ENCODE data around the gene OPCML. TPM values are rescaled to one million over a fixed set of nuclear protein-coding genes. Genes with fewer than 3 reads are reported as not detected.

The OPCML gene
- total and polyA plus RNA-seq, 2 experiments from 2014 or later = 1.2 to 4.4 TPM

- no peak overlapping the region for H3K4me3 ChIP-seq
- H4K20me1 ChIP-seq (replicated peaks; ENCODE audit: insufficient read depth) = no peaks in the 10 kb centered on the region
- H3K4me1 ChIP-seq (ENCODE audit: insufficient read depth) = 0 out of 2 replicates have a peak, but pooled peaks cover 6% of the 10 kb centered on the region
- H3K27ac ChIP-seq (ENCODE audit: low read depth) = no peak overlapping the region
- Mint-ChIP-seq H3K9me3 (no peaks in the 10 kb centered on the region; the same call in 2 of the 3 replicates), H3K27me3 (ENCODE audit: insufficient read depth, low read depth, poor library complexity) (peaks cover 5% of the 10 kb centered on the region), H3K27ac (no peak overlapping the region), H3K36me3 (ENCODE audit: low read depth) (peaks cover 7% of the 10 kb centered on the region; the same call in 2 of the 3 replicates), H3K4me1 (peaks cover 6% of the 10 kb centered on the region; the same call in 1 of the 3 replicates), H3K4me3 (no peak overlapping the region)
- ATAC-seq (peak; percentile 83), DNase-seq (ENCODE audit: low spot score) (peak; percentile 75)
- H3K27me3 ChIP-seq (ENCODE audit: insufficient read depth) = no peaks in the 10 kb centered on the region
- H3K79me2 ChIP-seq (replicated peaks; ENCODE audit: insufficient read depth) = no peaks in the 10 kb centered on the region
- no peaks in the 10 kb centered on the region for H3K36me3 ChIP-seq (ENCODE audit: insufficient read depth)
- H3K9me2 ChIP-seq (ENCODE audit: insufficient read depth) = no peaks in the 10 kb centered on the region
- TF ChIP-seq NANOG (IDR thresholded peaks at IDR 0.05; ENCODE audit: borderline replicate concordance) (no peak), JUNB (IDR thresholded peaks at IDR 0.05; ENCODE audit: unreplicated experiment) (no peak), POLR2AphosphoS5 (IDR thresholded peaks at IDR 0.05; ENCODE audit: low read depth) (no peak)
- TF ChIP-seq, protein P1, sequence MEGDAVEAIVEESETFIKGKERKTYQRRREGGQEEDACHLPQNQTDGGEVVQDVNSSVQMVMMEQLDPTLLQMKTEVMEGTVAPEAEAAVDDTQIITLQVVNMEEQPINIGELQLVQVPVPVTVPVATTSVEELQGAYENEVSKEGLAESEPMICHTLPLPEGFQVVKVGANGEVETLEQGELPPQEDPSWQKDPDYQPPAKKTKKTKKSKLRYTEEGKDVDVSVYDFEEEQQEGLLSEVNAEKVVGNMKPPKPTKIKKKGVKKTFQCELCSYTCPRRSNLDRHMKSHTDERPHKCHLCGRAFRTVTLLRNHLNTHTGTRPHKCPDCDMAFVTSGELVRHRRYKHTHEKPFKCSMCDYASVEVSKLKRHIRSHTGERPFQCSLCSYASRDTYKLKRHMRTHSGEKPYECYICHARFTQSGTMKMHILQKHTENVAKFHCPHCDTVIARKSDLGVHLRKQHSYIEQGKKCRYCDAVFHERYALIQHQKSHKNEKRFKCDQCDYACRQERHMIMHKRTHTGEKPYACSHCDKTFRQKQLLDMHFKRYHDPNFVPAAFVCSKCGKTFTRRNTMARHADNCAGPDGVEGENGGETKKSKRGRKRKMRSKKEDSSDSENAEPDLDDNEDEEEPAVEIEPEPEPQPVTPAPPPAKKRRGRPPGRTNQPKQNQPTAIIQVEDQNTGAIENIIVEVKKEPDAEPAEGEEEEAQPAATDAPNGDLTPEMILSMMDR (conservative IDR thresholded peaks at IDR 0.05; ENCODE audit: low read depth in 2 of 2) = peak; percentile 73 to 81
- no peak overlapping the region for H2AFZ ChIP-seq
- no peak overlapping the region for H3K4me2 ChIP-seq
- no peaks in the 10 kb centered on the region for H3F3A ChIP-seq (replicated peaks; ENCODE audit: low read depth)
Measured at GRCh38 chr11:133403900-133404299, 128.4 kb downstream of the OPCML start.

GRCh38 chr11:133402551-133402950, 129.8 kb downstream of the OPCML start:
- Histone ChIP-seq H2AFZ (no peak overlapping the region), H3K27ac (ENCODE audit: low read depth) (no peak overlapping the region), H3K4me3 (no peak overlapping the region), H3K9me2 (ENCODE audit: insufficient read depth) (0 out of 2 replicates have a peak, but pooled peaks cover under 1% of the 10 kb centered on the region), H3K4me1 (ENCODE audit: insufficient read depth) (0 out of 2 replicates have a peak, but pooled peaks cover 6% of the 10 kb centered on the region), H3K4me2 (no peak overlapping the region), H3K27me3 (ENCODE audit: insufficient read depth) (no peaks in the 10 kb centered on the region), H3K36me3 (ENCODE audit: insufficient read depth) (no peaks in the 10 kb centered on the region), H3F3A (replicated peaks; ENCODE audit: low read depth) (no peaks in the 10 kb centered on the region), H4K20me1 (replicated peaks; ENCODE audit: insufficient read depth) (no peaks in the 10 kb centered on the region), H3K79me2 (replicated peaks; ENCODE audit: insufficient read depth) (no peaks in the 10 kb centered on the region)
- H3K27me3 Mint-ChIP-seq (ENCODE audit: insufficient read depth, low read depth, poor library complexity) = peaks cover 3% of the 10 kb centered on the region
- peaks cover 7% of the 10 kb centered on the region; the same call in 2 of the 3 replicates for H3K36me3 Mint-ChIP-seq (ENCODE audit: low read depth)
- no peaks in the 10 kb centered on the region; the same call in 2 of the 3 replicates for H3K9me3 Mint-ChIP-seq
- H3K4me3 Mint-ChIP-seq = no peak overlapping the region
- DNase-seq (ENCODE audit: low spot score) = no peak
- peaks cover 11% of the 10 kb centered on the region for H3K4me1 Mint-ChIP-seq
- no peak overlapping the region for H3K27ac Mint-ChIP-seq
- ATAC-seq = no peak
- TF ChIP-seq ZNF331 (CRISPR knock-in tag; IDR thresholded peaks at IDR 0.05; ENCODE audit: low read depth) (no peak), NANOG (IDR thresholded peaks at IDR 0.05; ENCODE audit: borderline replicate concordance) (no peak), POLR2AphosphoS5 (IDR thresholded peaks at IDR 0.05; ENCODE audit: low read depth) (no peak), EZH2 (IDR thresholded peaks at IDR 0.05; ENCODE audit: low read depth, unreplicated experiment) (no peak), JUNB (IDR thresholded peaks at IDR 0.05; ENCODE audit: unreplicated experiment) (no peak), EZH2phosphoT487 (IDR thresholded peaks at IDR 0.05; ENCODE audit: unreplicated experiment) (no peak), STAT1 (IDR thresholded peaks at IDR 0.05; ENCODE audit: unreplicated experiment) (no peak), ZNF114 (CRISPR knock-in tag; IDR thresholded peaks at IDR 0.05) (no peak), CREB1 (CRISPR knock-in tag; IDR thresholded peaks at IDR 0.05; ENCODE audit: low read depth) (no peak), ETS1 (IDR thresholded peaks at IDR 0.05) (no peak)
- TF ChIP-seq, protein P1 (conservative IDR thresholded peaks at IDR 0.05; ENCODE audit: low read depth in 2 of 2) = no peak

Measured in GM23338 (cell line).